Measurements from ENCODE around the gene PDCD7. TPM values are rescaled to one million over a fixed set of nuclear protein-coding genes. Genes with fewer than 3 reads are reported as not detected.

Gene PDCD7
- total RNA-seq, 2 donors from 2014 or later: 20.7 to 21.2 TPM

DNA sequence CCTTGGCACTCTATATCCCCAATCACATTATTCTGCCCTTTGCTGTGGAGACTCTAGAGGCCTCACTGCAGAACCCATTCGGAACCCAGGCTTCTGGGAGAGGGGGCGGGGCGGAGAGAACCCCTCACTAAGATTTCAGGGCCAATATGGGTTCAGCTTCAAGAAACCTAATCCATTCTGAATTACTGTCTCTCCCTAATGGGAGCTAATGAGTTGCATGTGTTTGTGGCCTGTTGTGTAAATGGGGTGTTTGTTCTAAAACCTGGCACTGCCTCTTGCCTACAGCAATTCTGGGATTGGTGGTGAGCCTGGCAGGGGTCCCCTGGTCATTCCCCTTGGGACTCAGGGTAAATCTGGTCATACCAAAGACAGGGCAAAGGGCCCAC, 65.2 kb downstream of the PDCD7 start:
- Histone ChIP-seq H3K4me1 (no peaks in the 10 kb centered on the region), H3K4me3 (peak overlapping the region; percentile 42), H3K27ac (peak overlapping the region; percentile 71), H3K27me3 (peaks cover 7% of the 10 kb centered on the region), H3K36me3 (no peaks in the 10 kb centered on the region), H3K9ac (ENCODE audit: low read depth in 2 of 2, low read length in 2 of 2) (peak overlapping the region in 1 of 2 donors; percentile 51), H3K9me3 (no peaks in the 10 kb centered on the region)
- TF ChIP-seq, protein P1, sequence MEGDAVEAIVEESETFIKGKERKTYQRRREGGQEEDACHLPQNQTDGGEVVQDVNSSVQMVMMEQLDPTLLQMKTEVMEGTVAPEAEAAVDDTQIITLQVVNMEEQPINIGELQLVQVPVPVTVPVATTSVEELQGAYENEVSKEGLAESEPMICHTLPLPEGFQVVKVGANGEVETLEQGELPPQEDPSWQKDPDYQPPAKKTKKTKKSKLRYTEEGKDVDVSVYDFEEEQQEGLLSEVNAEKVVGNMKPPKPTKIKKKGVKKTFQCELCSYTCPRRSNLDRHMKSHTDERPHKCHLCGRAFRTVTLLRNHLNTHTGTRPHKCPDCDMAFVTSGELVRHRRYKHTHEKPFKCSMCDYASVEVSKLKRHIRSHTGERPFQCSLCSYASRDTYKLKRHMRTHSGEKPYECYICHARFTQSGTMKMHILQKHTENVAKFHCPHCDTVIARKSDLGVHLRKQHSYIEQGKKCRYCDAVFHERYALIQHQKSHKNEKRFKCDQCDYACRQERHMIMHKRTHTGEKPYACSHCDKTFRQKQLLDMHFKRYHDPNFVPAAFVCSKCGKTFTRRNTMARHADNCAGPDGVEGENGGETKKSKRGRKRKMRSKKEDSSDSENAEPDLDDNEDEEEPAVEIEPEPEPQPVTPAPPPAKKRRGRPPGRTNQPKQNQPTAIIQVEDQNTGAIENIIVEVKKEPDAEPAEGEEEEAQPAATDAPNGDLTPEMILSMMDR (IDR thresholded peaks at IDR 0.05): no peak
- intact Hi-C loops (cut with DNase I): no loop called here
- no peak for DNase-seq

DNA sequence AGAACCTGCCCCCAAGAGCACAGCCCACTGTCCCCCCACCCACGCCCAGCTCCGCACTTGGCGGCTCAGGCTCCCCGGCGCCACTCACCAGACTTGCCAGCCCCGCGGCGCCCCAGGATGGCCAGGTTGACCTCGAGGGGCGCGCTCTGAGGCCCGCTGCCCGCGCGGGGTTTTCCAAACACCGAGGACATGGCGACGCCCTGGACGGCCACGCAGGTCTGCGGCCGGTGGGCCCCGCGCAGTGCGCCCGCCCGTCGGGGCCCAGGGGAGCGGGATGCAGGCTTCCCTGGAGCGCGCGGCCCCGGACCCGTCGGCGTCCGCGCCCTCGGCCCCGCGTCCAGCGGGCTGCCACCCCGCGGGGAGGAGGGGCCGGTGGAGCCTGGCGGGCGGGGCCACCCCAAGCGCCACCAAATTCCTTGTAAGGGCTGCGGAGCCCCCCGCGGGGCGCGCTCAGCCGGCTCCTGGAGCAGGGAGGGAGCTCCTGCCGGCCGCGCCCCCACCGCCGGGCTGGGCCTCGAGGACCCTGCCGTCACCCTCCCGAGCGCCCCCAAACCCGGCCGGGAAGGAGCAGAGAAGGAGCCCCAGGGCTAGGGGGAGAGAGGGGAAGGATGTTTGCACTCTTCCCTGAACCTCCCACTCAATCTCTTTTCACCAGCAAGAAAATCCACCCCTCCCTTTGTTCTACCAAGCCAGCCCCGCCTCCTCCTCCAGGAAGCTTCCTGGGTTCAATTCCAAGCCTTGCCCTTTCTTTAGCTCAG, 65.8 kb downstream of the PDCD7 start, which contains the start of gene RASL12:
Gene RASL12, minus strand, starts transcription at position 347 of the 758 bp plus-strand sequence. Its CDS starts 156 bp downstream, at position 191.
- H3K27ac ChIP-seq: peak within 1 kb of the TSS; percentile 71
- TF ChIP-seq, protein P1 (IDR thresholded peaks at IDR 0.05): no peak
- intact Hi-C loops (cut with DNase I): no loop called here
- H3K9me3 ChIP-seq: no peaks in the 10 kb centered on the region
- no peaks in the 10 kb centered on the region for H3K36me3 ChIP-seq
- DNase-seq: no peak
- H3K27me3 ChIP-seq: peaks cover 7% of the 10 kb centered on the region
- H3K9ac ChIP-seq (ENCODE audit: low read depth in 2 of 2, low read length in 2 of 2): peak within 1 kb of the TSS; percentile 63 to 64
- peak within 1 kb of the TSS; percentile 42 for H3K4me3 ChIP-seq
- no peaks in the 10 kb centered on the region for H3K4me1 ChIP-seq

Other genes with a start within 250 kb of the PDCD7 start
- gene ANKDD1A, start 221.9 kb downstream of the PDCD7 start, total RNA-seq: 1 to 10 TPM in 1 of 2 donors, under 1 TPM in 1; 0.32 to 1.9 TPM
- gene SPG21, start 143.9 kb downstream of the PDCD7 start, total RNA-seq: 10 to 100 TPM; 76.3 to 85.8 TPM
- gene MTFMT, start 104.2 kb downstream of the PDCD7 start, total RNA-seq: 10 to 100 TPM; 22.1 to 25.9 TPM
- 100 to 1,000 TPM in 1 of 2 donors, 10 to 100 TPM in 1; 73.1 to 102 TPM for gene SLC51B, start 88.4 kb downstream of the PDCD7 start, total RNA-seq
- 1 to 10 TPM; 3.1 to 6.7 TPM for gene RASL12, start 65.8 kb downstream of the PDCD7 start, total RNA-seq
- gene KBTBD13, start 57.1 kb downstream of the PDCD7 start, total RNA-seq: not detected
- 1 to 10 TPM; 1.2 to 3.7 TPM for gene UBAP1L, start 18.6 kb downstream of the PDCD7 start, total RNA-seq
- gene CLPX, start 51.5 kb upstream of the PDCD7 start, total RNA-seq: 10 to 100 TPM; 41.8 to 62.0 TPM
- gene CILP, start 77.7 kb upstream of the PDCD7 start, total RNA-seq: 1 to 10 TPM; 3.7 to 8.7 TPM
- 1 to 10 TPM; 9.5 to 9.9 TPM for gene PARP16, start 153.1 kb upstream of the PDCD7 start, total RNA-seq
- gene RNU5A-1, start 162.2 kb upstream of the PDCD7 start, total RNA-seq: not detected
- 10 to 100 TPM in 1 of 2 donors, not detected in 1; 26.1 TPM for gene RNU5B-1, start 170.9 kb upstream of the PDCD7 start, total RNA-seq
- under 1 TPM in 1 of 2 donors, not detected in 1; 0.12 TPM for gene IGDCC3, start 244.2 kb upstream of the PDCD7 start, total RNA-seq